Upper lobe of right lung (tissue), 1 donor: Measurements from ENCODE around the gene MYH1. TPM values are rescaled to one million over a fixed set of nuclear protein-coding genes. Genes with fewer than 3 reads are reported as not detected.

Experiments used
- ATAC-seq: fragments of 200-7000 bp; cut with Tn5 transposase; one replicate; pipeline ENCODE4 v1.9.1; 2020; ENCODE audit warnings: mild to moderate bottlenecking, moderate library complexity
- DNase-seq: peaks from one replicate; pipeline ENCODE4 v3.0.0-alpha.2; 2020
- H3K27ac ChIP-seq: fragments of 200-600 bp; one replicate; pipeline ENCODE4 v1.8.0; 2022
- H3K27me3 ChIP-seq: fragments of 200-600 bp; one replicate; pipeline ENCODE4 v1.8.0; 2022; ENCODE audit warnings: mild to moderate bottlenecking
- H3K36me3 ChIP-seq: fragments of 200-600 bp; one replicate; pipeline ENCODE4 v1.8.0; 2022
- H3K4me1 ChIP-seq: fragments of 200-600 bp; one replicate; pipeline ENCODE4 v1.8.0; 2022
- H3K4me3 ChIP-seq: fragments of 200-600 bp; one replicate; pipeline ENCODE4 v1.8.0; 2022; ENCODE audit warnings: mild to moderate bottlenecking
- H3K9me3 ChIP-seq: fragments of 200-600 bp; one replicate; pipeline ENCODE4 v1.8.0; 2022
- CTCF ChIP-seq: fragments of 200-600 bp; IDR thresholded peaks from one replicate; pipeline ENCODE4 v1.8.0; 2022; ENCODE audit warnings: antibody characterized with exemption
- intact Hi-C: fragments of 100-400 bp; cut with DNase I; formaldehyde crosslinking; loops from one replicate; pipeline ENCODE4 v1.11.0; 2022
- total RNA-seq: library from RNA; stranded (reverse); fragmentation: NEBNext Ultra II Directional; extraction: Animal tissue kit (Norgen Biotek cat#: 25700); gene quantifications from one replicate; pipeline ENCODE4 v1.2.1, GENCODE V29; 2021
- donor health status: DM: no; HTN: yes; CAD: no; lungs with severe emphysema.

The MYH1 gene
- total RNA-seq, 1 donor from 2014 or later: 0.81 TPM

DNA sequence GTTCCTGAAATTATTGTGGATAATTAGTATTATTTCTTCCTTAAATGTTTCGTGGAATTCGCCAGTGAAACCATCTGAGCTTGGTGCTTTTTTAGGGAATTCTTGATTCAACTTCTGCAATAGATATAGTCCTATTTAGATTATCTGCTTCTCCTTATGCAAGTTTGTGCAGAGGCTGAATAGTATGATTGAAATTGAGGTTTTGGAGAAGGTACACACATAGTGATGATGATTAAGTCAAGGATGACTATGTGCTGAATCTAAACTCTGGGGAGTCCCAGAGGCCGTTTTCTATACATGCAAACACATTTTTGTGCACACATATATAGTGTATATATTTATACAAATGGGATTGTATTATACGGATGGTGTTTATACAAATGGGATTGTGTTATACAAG lies 43.8 kb downstream of the MYH1 start:
- no peaks in the 10 kb centered on the region for H3K4me1 ChIP-seq
- no peak overlapping the region for H3K27ac ChIP-seq
- H3K9me3 ChIP-seq: no peaks in the 10 kb centered on the region
- intact Hi-C loops: no loop called here
- no peak for TF ChIP-seq CTCF
- no peaks in the 10 kb centered on the region for H3K36me3 ChIP-seq
- ATAC-seq (no peak), DNase-seq (no peak)
- peaks cover 4% of the 10 kb centered on the region for H3K27me3 ChIP-seq
- H3K4me3 ChIP-seq: no peak overlapping the region

GRCh38 chr17:10471858-10472257 lies 46.5 kb downstream of the MYH1 start:
- ATAC-seq (no peak), DNase-seq (no peak)
- H3K9me3 ChIP-seq: no peaks in the 10 kb centered on the region
- TF ChIP-seq CTCF: no peak
- intact Hi-C loops: no loop called here
- peaks cover 4% of the 10 kb centered on the region for H3K27me3 ChIP-seq
- H3K27ac ChIP-seq: no peak overlapping the region
- H3K4me3 ChIP-seq: no peak overlapping the region
- no peaks in the 10 kb centered on the region for H3K4me1 ChIP-seq
- no peaks in the 10 kb centered on the region for H3K36me3 ChIP-seq

DNA sequence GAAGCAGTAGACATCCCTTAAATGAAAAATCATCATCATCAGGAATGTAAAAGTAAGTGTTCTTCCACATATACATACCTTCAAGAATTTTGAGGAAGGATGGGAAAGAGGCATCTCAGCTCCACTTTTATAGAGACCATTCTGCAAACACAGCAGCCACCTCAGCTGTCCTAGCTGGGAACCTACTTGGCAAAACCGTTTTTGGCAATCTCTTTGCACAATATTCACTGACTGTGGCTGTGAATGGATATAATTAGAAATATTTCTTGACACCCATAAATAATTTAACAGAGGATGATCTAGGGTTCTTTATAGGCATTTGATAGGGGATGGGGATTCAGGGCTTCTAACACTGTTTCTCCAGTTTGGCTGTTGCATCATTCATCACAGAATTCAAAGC lies 48.9 kb downstream of the MYH1 start, which contains the start of gene MYH4:
MYH4 (minus strand) TSS at position 101 of the 400 bp plus-strand sequence. CDS start 2,814 bp downstream, outside the sequence.
- no peaks in the 10 kb centered on the region for H3K4me1 ChIP-seq
- H3K27ac ChIP-seq: no peak within 1 kb of the TSS
- intact Hi-C loops: no loop called here
- peaks cover 4% of the 10 kb centered on the region for H3K27me3 ChIP-seq
- ATAC-seq: no peak
- TF ChIP-seq CTCF: no peak
- H3K9me3 ChIP-seq: no peaks in the 10 kb centered on the region
- H3K36me3 ChIP-seq: no peaks in the 10 kb centered on the region
- no peak within 1 kb of the TSS for H3K4me3 ChIP-seq
- no peak for DNase-seq

DNA sequence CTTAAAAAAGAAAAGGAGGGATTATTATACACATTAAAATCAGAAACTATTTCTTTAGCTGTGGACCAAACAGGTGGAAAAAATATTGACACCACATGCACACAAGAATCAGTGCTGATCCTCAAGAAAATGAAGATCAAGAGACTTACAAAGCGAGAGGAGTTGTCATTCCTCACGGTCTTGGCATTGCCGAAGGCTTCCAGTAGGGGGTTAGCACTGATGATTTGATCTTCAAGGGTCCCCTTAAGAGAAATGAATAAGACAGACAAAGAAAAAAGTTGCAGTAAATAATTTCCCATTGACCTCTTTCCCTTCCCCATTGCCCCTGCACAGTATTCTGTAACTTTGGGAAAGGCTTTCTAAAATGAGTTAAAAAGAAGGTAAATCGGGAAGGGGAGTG lies 54.9 kb downstream of the MYH1 start:
- H3K36me3 ChIP-seq: no peaks in the 10 kb centered on the region
- no peak for ATAC-seq

DNA sequence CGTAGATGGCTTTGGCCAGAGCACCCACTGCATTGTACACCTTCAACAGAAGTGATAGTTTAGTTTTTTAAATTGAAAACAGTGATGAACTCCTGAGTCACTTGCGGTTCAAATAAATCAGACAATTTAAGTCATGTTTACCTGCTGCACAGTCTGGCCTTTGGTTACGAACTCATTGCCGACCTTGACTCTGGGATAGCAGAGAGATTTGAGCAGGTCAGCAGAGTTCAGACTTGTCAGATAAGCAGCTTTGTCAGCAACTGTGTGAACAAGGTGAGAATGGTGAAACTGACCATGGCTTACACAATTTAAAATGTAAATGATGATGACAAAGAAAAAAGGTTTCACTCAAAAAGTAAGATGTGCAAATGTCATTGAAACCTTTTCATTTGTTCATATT lies 58.3 kb downstream of the MYH1 start:
- no peaks in the 10 kb centered on the region for H3K4me1 ChIP-seq
- intact Hi-C loops: no loop called here
- TF ChIP-seq CTCF: no peak
- no peak overlapping the region for H3K27ac ChIP-seq
- no peaks in the 10 kb centered on the region for H3K9me3 ChIP-seq
- no peak overlapping the region for H3K4me3 ChIP-seq
- DNase-seq (no peak), ATAC-seq (no peak)
- H3K36me3 ChIP-seq: no peaks in the 10 kb centered on the region
- peaks cover 4% of the 10 kb centered on the region for H3K27me3 ChIP-seq

More for the DNA sequence above, 54.9 kb downstream of the MYH1 start:
- Histone ChIP-seq H3K27ac (no peak overlapping the region), H3K27me3 (no peaks in the 10 kb centered on the region), H3K4me3 (no peak overlapping the region), H3K9me3 (no peaks in the 10 kb centered on the region), H3K4me1 (no peaks in the 10 kb centered on the region)
- intact Hi-C loops: no loop called here
- TF ChIP-seq CTCF: no peak
- DNase-seq: no peak

DNA sequence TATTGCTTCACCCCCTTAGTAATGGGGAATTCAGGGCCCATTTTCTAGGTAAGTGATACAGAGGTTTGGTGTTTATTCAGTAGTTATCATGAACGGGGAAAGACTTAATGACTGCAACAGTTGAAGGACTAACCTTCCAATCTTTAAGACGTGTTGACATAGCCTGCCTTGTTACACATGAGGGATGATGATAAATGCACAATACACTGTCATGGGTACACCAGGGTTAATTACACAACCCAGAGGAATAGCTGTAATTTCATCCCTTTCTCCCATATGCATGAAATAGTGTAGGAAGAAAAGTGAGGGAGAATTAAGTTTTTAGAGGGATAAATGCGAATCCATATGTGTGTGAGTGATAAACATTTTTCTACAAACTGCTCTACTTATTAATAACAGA lies 59.6 kb downstream of the MYH1 start:
- H3K4me3 ChIP-seq: no peak overlapping the region
- peaks cover 4% of the 10 kb centered on the region for H3K27me3 ChIP-seq
- no peak overlapping the region for H3K27ac ChIP-seq
- DNase-seq (no peak), ATAC-seq (no peak)
- H3K36me3 ChIP-seq: no peaks in the 10 kb centered on the region
- intact Hi-C loops: no loop called here
- no peak for TF ChIP-seq CTCF
- no peaks in the 10 kb centered on the region for H3K4me1 ChIP-seq
- no peaks in the 10 kb centered on the region for H3K9me3 ChIP-seq
